Stimulated activated CD4-positive, alpha-beta T cell treated with anti-CD3 and anti-CD28 coated beads, TNF-alpha, amount 100 ng/mL, for 48 hours (primary cell): Measurements from ENCODE around the gene UBE2J2.

Source experiments
- DNase-seq, 3 donors: peaks; one replicate each; pipeline ENCODE4 v3.0.0-alpha.2; 2020; ENCODE audit warnings: low read depth in 3 of 3

The UBE2J2 gene

DNA sequence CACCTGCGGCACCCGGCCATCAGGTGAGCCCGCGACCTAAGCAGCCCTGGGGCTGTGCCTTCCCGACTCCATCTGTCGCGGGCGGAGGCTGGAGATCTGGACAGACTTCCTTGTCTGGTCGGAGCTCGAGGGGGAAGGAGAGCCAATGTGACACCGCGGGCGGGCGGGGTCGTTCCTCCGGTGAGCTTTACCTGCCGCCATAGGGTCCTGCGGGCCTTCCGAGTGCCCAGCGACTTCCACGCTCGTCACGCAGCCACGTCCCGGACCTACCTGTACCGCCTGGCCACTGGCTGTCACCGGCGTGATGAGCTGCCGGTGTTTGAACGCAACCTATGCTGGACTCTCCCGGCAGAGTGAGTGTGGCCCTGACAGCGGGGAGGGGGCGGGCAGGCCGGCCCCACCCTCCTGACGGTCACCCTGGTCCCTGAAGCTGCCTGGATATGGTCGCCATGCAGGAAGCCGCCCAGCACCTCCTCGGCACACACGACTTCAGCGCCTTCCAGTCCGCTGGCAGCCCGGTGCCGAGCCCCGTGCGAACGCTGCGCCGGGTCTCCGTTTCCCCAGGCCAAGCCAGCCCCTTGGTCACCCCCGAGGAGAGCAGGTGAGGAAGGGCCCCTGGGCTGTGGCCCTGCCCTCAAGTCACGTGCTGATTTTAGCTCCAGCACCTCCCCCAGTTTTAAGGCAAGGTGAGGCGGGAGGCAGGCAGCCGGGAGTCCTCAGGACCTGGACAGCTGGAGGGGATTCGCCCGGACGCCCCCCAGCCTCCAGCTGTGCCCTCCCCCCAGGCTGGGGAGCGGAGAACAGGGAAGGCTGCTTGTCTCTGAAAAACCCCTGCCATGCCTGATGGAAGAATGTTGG is 35.8 kb upstream of the UBE2J2 start:
- DNase-seq, result no peak

DNA sequence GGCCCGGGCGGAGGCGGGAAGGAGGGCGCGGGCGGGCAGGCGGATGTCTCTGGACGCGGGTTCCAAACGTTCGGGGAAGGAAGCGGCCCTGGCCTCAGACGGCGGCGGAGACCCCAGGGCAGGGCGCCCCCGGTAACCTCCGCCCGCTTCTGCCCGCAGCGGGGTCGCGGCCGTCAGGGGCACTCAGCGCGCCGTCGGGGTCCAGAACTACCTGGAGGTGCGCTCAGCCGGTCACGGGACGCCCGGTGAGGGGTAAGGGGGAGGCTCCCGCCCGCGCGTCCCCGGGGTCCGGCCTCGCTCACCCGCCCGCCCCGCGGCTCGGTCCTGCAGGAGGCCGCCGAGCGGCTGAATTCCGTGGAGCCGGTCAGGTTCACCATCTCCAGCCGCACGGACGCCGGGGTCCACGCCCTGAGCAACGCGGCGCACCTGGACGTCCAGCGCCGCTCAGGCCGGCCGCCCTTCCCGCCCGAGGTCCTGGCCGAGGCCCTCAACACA is 35.1 kb upstream of the UBE2J2 start:
- no peak for DNase-seq

DNA sequence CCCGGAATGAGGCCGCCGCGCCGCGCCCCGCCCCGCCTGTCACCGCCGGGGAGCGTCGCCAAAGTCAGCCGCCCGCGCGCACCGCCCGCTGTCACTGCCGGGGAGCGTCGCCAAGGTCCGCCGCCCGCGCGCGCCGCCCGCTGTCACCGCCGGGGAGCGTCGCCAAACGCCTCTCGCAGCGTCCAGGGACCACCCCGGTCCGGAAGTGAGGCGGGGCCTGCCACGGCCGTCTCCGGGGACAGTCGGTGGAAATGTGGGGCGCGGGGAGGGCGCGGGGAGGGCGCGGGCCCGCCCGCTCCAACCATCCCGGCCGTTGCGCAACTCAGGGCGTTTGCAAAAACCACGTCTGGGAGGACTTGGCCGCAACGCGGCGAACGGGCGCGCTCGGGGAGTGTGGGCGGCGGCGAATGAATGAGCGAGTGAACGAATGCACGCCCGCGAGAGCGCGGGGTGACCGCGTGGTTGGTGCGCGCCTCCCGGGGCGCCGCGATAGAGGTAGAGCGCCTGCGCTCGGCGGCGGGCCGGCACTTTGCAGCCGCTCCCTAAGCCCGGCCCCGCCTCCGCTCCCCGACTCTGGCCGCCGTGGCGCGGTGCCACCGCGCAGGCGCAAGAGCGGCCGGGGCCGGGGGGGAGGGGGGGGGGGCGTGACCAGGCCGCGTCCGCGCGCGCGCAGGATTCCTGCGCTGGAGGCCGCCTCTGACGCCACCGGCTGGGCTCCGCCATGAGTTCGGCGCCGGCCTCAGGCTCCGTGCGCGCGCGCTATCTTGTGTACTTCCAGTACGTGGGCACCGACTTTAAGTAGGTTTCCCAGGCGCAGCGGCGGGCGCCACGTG is 34.5 kb upstream of the UBE2J2 start, which contains the start of the genes ACAP3 and PUSL1:
Gene ACAP3, minus strand, starts transcription at position 8 of the 833 bp plus-strand sequence. CDS start 115 bp downstream, outside the sequence.
Gene PUSL1, plus strand, starts transcription at position 675 of the 833 bp plus-strand sequence. Its CDS starts 47 bp downstream, at position 722.
- peak; percentile 77 to 88 (median 82) for DNase-seq

DNA sequence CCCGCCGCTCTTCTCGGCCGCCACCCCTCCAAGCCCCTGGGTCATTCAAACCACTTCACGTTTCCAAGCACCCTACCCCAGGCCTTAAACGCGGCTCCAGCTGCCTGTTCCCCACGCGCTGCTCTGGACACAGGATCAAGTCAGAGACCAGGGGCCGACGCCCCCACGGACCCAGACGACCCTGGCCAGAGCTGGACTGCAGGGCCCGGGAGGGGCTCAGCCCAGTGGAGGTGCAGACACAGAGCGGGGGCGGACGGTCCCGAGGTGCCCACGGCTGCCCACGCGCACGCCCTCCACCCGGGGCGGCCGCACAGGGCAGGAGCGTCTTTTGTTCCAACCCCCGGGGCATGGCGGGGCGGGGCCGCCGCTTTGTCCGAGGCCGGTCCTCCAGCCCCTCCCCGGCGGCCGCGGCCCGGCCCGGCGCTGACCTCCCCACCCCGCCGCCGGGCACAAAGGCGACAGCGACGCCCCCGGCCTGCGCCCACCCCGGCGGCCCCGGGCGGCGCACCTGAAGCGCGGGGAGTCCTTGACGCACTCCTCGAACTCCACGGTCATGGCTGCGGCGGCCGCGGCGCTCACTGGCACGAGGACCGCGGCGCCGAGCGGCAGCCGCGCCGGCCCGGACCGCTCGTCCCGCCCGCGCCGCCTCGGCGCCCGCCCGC is 33.7 kb upstream of the UBE2J2 start:
- no peak for DNase-seq

DNA sequence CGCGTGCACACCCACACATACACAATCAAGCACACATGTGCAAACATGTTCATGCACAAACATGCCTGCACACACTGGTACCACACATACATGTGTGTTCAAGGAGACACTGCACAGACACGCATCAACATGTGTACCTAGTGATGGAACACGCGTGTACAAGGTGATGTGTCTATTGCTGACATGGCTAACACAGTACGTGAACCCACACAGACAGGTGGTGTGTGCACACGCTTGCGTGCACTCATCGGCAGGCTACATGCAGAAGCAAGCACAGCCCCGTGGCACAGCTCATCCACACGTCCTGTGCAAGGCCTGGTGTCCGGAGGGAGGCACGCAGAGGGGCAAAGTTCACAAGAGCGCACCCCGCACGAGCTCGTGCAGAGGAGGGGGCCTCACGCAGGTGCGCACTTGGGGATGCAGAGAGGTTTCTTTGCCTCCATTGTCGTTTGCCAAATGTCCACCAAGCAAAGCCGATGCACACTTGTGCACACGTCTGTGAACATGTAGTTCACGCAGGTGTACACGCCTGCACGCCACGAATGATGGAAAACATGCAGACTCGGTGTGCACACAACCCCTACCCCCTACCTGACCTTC is 33.1 kb upstream of the UBE2J2 start:
- DNase-seq, result no peak

DNA sequence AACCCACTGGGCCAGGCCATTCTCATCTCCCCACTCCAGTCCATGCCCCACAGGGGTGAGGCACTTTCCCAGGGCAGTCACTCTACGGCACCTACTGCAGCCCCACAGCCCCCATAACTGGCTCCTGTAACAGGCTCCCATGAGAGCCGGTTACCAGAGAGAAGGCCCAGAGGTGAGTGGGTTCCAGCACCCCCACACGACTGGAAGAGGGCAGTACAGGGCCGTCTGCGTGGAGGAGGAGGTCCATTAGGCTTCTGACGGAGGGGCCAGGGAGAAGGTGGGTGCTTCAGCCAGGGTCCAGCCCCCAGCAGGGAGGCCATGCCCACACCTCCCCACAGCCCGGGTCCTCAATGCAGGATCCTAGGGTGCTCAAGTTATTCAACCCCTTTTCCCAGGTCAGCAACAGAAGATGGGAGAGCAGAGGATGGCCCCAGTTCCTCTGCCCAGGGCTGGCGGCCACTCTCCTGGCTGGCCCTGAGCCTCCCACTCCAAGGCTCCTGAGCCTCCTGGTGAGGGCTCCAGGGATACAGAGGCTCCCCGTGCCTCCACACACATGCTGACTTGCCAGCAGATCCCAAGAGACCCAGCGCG is 32.5 kb upstream of the UBE2J2 start:
- DNase-seq, result no peak

DNA sequence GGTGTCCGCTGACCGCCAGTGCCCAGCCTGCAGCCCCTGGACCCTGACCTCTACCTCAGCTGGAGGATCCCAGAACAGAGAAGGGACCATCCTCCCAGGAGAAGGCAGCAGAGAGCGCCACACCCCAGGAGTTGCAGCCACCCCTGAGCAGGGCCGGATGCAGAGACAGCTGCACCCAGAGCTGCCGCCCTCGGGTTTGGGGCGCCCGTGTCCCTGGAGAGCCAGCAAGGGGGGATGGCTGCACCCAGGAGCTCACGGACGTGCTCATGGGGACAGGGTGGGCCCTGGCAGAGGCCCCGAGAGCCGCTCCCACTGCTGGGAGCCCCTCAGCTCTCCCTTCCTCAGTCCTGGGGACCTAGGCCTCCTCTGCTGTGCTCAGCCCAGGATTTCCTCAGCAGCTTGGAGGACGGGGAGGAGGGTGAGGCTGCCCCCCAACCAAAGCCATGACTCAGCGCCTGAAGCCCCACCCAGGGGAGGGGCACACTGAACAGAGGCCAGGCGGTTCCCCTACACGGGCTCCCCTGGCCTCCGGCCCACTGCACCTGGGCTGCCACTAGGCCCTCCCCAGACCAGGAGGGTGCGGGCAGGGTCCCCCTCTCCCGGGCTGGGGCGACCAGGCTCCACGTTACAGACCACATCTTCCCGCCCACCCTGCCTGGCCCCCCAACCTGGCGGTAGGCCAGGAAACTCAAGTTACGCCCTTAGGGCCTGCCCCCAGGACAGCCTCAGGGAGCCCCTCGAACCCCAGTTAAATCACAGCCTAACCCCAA is 31.8 kb upstream of the UBE2J2 start:
- DNase-seq, result no peak

DNA sequence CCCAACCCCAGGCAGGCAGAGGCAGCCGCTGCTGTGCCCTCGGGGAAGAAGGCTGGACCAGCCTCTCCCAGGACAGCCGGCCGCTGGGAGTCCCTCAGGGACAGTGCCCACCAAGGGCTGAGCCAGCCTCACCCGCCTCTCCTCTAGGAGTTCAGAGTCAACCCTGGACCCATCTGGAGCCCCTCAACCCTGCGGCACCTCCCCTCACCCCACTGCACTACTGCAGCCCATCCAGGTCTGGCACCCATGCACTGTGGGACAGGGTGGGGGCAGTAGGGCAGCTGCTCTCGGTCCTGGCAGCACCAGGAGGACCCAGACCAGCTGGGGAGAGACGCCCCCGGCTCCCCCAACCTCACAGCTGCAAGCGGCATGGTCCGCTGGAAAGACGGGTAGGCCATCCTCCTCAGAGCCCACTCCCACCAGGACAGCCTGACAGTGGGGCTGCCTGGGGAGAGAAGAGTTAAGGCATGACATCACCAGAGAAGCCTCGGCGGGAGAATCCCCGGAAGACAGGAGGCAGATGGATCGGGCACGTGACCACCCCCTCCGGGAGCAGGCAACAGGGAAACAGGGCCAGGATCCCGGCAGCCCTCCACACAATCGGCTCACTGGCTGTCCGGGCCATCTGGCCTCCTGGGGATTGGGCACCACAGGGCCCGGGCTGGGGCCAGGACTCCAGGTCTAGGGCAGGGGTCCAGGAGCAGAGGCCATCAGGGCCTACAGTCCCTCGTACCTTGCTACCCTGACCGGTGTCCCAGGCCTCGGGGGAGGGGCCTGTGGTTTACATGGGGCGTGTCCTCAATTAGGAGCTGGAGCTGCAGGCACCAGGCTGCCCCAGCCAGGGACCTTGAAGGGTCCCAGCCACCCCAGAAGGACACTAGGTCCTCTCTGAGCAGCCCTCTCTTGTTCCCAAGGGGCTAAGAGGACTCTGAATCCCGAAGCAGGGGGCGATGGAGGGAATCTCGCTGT is 31.0 kb upstream of the UBE2J2 start:
- DNase-seq, result no peak

DNA sequence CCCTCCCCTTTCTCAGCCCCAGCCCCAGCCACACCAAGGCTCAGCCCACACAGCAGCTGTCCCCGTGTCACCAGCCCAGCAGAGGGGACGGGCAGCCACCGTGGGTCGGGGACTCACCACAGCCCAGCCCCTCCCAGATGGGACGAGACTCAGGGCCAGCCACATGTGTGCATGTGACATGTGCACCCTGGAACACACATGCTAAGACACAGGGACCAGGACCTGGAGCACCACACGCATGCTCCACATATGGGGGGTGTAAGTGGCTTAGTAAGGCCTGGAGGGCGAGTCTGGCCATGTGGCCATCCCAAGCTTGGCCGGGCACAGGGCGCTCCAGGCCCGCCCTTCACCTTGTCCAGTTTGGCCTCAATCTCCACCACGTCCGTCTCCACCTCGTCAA is 30.1 kb upstream of the UBE2J2 start:
- no peak for DNase-seq

DNA sequence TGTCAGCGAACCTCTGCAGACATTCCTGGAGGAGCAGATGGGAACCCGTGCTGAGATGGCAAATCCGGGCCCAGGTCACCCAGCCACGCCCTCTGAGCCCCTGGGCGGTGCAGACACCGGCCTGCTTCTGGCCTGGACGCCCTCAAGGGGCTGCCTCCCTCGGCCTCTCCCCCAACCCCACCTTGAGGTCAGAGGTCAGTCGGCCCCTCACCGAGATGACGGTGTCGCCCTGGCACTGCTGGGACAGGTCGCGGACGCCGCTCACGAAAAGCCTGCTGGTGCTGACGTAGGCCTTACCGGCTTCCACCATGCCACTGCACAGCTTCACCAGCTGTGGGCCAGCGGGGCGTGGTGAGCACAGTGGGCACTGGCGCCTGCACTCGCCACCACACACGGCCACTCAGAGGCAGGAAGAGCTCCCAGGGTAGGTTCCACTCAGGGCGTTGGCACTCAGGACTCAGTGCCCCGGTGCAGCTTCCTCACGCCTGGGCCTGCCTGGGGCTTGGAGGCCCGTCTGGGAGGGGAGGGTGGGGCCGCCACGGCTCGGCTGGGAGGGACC is 29.4 kb upstream of the UBE2J2 start:
- DNase-seq, result no peak

DNA sequence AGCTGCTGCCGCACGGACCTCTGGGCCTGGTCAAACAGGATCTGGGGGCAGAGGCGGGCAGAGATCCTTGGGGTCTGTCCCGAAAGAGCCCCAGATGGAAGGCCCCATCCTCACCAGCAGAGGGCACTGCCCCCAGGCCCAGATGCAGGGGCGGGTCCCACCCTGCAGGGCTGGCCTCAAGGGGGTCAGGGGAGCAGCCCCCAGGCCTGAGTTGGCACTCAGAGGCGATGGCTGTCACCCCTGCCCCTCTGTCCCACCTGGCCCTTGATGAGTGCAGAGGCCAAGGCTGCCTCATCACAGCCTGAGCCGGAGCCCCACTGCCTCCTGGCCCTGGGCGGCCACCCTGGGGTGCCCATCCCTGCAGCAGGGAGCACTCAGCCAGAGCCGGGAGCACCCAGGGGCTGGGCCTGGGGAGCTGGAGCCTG is 28.4 kb upstream of the UBE2J2 start:
- DNase-seq, result no peak

DNA sequence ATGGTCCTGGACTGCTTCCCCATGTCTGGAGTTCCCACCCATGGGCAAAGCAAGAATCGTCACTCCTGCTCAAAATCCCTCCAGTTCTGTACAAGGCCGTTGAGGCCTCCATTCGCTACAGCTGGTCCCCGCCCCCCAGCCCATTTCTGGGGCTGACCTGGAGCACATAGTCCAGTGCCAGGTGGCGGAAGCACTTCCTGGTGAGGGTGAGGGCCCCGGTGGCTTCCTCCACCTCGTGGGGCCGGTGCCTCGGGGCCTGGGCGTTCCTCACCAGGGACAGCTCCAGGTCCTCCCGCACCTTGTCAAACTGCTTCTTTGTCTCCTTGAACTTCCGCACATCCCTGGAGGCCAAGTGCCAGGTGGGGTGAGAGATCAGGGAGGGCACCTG is 26.7 kb upstream of the UBE2J2 start:
- DNase-seq, result no peak

DNA sequence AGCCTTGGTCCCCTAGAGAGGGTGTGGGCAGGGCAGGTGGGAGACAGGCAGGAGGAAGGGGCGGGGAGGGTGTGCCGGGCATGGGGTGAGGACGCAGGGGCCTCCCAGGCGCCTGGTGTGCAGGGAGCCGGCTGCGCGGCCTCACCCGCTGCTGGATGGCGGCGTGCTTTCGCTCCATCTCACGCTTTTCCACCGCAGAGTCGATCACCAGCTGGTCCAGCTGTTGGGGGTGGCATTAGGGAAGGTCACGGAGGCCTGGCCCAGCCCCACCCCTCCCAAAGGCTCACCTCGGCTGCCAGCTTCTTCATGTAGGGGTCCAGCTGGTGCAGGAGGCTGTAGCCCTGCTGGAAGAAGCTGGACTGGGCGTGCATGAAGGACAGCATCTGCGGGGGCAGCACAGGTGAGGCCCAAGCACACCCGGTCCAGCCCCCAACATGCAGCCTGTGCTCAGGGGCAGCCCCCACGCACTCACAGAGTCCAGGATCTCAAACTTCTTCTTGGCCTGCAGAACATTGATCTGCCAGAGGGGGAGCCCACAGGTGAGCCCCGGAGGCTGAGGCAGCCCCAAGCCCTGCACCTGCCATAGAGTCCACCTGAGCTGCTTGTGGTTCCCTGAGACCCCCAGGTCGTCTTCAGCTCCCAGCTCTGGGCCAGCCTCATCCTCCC is 26.2 kb upstream of the UBE2J2 start:
- DNase-seq, result no peak

DNA sequence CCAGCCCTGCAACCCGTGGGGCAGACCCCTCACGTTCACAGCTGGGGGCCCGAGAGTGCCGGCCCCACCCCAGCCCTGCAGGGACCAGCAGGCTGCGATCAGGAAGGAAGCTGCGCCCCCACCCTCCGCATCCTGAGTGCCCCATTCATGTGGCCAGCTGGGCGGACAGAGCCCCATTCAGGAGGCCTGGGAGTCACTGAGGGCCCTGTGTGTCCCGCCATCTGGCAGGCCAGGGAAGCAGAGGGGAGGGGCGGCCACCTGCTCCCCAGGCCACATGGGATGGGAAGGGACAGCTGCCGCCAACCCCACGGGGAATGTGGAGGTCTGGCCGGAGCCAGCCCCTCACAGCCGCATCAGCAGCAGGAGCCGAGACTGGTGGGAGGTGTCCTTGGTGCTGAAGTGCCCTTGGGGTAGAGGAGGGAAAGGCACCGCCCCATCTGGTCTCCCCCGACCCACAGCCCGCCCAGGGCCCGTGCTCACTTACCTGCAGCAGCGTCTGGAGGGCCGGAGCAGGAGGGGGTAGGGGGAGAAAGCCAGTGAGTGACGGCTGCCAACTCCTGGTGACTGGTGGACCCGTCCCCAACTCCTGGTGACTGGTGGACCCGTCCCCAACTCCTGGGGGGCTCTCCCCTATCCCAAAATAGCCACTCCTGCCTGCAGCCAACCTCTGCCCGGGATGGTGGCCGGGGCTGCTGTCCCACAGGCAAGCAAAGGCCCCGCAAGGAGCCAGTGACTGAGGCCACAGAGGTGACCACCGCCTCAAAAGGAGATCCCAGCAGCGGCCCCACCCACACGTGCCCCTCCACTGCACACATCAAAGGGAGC is 25.4 kb upstream of the UBE2J2 start:
- DNase-seq, result no peak

DNA sequence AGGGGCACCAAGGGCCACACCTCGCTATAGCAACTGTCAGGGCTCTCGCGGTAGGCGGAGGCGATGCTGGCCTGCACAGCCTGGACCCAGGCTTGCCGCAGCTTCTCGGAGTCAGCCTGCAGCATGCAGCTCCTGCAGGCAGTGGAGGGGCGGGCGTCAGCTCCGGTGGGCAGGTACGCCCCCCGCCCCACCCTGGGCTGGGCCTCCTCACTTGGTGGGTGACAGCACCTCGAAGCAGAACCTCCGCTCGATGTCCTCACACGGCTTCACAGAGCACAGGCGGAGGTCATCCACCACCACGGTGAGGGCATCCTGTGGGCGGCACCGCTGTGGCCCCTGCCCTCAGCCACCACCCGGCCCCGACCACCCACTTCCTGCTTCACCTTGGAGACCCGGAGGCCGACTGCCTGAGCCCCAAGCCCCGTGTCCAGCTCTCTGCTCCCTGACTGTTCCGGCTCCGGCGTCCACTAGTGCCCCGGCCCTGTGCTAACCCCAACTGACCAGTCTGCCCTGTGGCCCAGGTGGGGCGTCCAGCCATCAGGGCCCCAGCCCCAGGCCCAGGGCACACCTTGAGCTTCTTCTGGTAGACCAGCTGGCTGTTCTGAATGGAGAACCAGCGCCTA is 24.3 kb upstream of the UBE2J2 start:
- DNase-seq, result no peak

DNA sequence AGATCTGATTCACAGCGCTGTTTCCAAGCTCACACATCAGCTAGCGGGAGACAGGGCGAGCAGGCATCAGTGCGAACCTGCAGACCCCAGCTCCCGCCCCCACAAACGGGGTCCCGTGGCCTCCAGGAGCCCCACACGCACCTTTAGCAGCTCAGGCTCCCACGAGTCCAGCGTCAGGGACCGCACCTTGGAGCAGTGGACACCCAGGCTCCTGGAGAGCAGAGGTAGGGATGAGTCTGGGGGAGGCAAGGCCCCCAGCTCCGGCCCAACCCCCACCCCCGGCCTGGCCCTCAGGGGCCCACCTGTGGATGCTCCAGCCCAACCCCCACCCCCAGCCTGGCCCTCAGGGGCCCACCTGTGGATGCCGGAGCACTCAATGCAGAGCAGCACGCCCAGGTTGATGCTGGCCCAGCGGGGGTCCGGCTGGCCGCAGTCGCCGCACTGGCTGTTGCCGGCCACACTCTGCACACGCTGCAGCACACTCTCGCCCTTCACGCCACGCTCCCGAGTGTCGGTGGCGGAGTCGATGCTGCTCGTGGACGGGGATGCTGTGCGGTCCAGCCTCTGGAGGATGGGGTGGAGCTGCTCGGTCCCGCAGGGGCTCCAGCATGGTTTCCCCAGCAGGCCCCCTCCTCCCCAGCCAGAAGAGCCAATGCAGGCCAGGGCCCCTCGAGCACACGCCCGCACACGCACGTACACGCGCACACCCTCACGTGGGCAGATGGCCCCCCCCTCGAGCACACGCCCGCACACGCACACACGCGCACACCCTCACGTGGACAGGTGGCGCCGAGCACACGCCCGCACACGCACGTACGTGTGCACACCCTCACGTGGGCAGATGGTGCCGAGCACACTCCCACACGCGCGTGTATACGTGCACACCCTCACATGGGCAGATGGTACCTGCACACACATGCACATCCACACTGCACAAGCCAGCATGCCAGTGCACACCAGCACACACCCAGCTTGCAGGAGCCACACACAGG is 22.7 kb upstream of the UBE2J2 start:
- DNase-seq, result no peak
